KMS-11 (cell line): ENCODE data around the gene ABCA6.

Experiments used
- H2AFZ ChIP-seq: fragments of 200-600 bp; sonication (generic); 2 replicates; pipeline ENCODE4 v1.6.1; 2016; ENCODE audit warnings: antibody characterized with exemption, mixed run types, low read depth
- H3K27ac ChIP-seq: fragments of 200-600 bp; sonication (generic); 2 replicates; pipeline ENCODE4 v1.6.1; 2016; ENCODE audit warnings: mild to moderate bottlenecking, mixed run types
- H3K27me3 ChIP-seq: fragments of 200-600 bp; sonication (generic); 2 replicates; pipeline ENCODE4 v1.6.1; 2017; ENCODE audit warnings: mild to moderate bottlenecking, low read depth, mixed run types, moderate library complexity; ENCODE audit not compliant: insufficient read depth
- H3K36me3 ChIP-seq: fragments of 200-600 bp; sonication (generic); 2 replicates; pipeline ENCODE4 v1.6.1; 2017; ENCODE audit warnings: mild to moderate bottlenecking, mixed run types; ENCODE audit not compliant: insufficient read depth
- H3K4me1 ChIP-seq: fragments of 200-600 bp; sonication (generic); 2 replicates; pipeline ENCODE4 v1.6.1; 2016; ENCODE audit warnings: mild to moderate bottlenecking, low read depth, mixed run types; ENCODE audit not compliant: poor library complexity, severe bottlenecking
- H3K4me2 ChIP-seq: fragments of 200-600 bp; sonication (generic); 2 replicates; pipeline ENCODE4 v1.7.0; 2016; ENCODE audit warnings: mild to moderate bottlenecking, mixed run types
- H3K4me3 ChIP-seq: fragments of 200-600 bp; sonication (generic); IDR thresholded peaks from 2 replicates; pipeline ENCODE4 v1.6.1; 2017; ENCODE audit warnings: low read depth, low read length, mixed read lengths; ENCODE audit not compliant: insufficient read depth
- H3K79me2 ChIP-seq: fragments of 200-600 bp; sonication (generic); 2 replicates; pipeline ENCODE4 v1.6.1; 2016; ENCODE audit warnings: low read depth, mixed run types; ENCODE audit not compliant: insufficient read depth
- H3K9ac ChIP-seq: fragments of 200-600 bp; sonication (generic); 2 replicates; pipeline ENCODE4 v1.6.1; 2016; ENCODE audit warnings: mild to moderate bottlenecking, mixed run types
- H4K20me1 ChIP-seq: fragments of 200-600 bp; sonication (generic); 2 replicates; pipeline ENCODE4 v1.6.1; 2016; ENCODE audit warnings: mild to moderate bottlenecking, mixed run types; ENCODE audit not compliant: insufficient read depth
- TF ChIP-seq, protein P1 (sequence below): fragments of 200-600 bp; sonication (generic); conservative IDR thresholded peaks from 2 replicates; pipeline ENCODE4 v1.6.1; 2017; ENCODE audit warnings: low read depth, mild to moderate bottlenecking, antibody characterized with exemption, low read length, moderate library complexity, mixed read lengths

Gene ABCA6

DNA sequence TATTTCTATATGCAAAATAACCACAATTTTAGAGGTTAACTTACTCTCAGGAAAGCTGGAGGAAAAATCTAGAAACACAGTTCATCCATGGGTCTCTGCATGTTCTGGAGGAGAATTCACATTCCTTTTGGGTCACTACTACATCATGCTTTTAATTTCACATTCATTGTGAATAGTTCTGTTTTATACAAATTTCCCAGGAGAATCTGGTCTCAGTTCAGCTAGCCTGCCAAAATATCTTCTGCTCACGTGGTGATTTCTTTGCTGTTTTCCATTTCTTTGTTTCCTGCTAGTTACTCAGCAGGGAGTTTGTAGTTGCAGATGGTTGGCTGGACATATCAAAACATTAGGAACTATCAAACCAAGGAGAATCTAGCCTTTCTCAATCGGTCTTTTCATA lies 80.9 kb downstream of the ABCA6 start, which contains the start of gene ABCA9:
TSS of gene ABCA9 (minus strand) at position 106 of the 400 bp plus-strand sequence. CDS start 9,801 bp downstream, outside the sequence.
- Histone ChIP-seq H3K4me2 (no peak within 1 kb of the TSS), H3K27ac (no peak within 1 kb of the TSS), H3K36me3 (no peaks in the 10 kb centered on the region), H3K4me1 (peaks cover 14% of the 10 kb centered on the region), H2AFZ (no peak within 1 kb of the TSS), H4K20me1 (no peaks in the 10 kb centered on the region), H3K27me3 (no peaks in the 10 kb centered on the region), H3K79me2 (no peaks in the 10 kb centered on the region), H3K4me3 (no peak within 1 kb of the TSS), H3K9ac (no peak within 1 kb of the TSS)
- TF ChIP-seq, protein P1, sequence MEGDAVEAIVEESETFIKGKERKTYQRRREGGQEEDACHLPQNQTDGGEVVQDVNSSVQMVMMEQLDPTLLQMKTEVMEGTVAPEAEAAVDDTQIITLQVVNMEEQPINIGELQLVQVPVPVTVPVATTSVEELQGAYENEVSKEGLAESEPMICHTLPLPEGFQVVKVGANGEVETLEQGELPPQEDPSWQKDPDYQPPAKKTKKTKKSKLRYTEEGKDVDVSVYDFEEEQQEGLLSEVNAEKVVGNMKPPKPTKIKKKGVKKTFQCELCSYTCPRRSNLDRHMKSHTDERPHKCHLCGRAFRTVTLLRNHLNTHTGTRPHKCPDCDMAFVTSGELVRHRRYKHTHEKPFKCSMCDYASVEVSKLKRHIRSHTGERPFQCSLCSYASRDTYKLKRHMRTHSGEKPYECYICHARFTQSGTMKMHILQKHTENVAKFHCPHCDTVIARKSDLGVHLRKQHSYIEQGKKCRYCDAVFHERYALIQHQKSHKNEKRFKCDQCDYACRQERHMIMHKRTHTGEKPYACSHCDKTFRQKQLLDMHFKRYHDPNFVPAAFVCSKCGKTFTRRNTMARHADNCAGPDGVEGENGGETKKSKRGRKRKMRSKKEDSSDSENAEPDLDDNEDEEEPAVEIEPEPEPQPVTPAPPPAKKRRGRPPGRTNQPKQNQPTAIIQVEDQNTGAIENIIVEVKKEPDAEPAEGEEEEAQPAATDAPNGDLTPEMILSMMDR: no peak

- peaks cover 5% of the 10 kb centered on the region for H3K4me1 ChIP-seq
- no peak overlapping the region for H3K27ac ChIP-seq
- no peaks in the 10 kb centered on the region for H3K36me3 ChIP-seq
- no peak overlapping the region for H3K4me3 ChIP-seq
- TF ChIP-seq, protein P1: no peak
- H3K79me2 ChIP-seq: no peaks in the 10 kb centered on the region
- no peaks in the 10 kb centered on the region for H3K27me3 ChIP-seq
- H3K9ac ChIP-seq: no peak overlapping the region
- H4K20me1 ChIP-seq: no peaks in the 10 kb centered on the region
- no peak overlapping the region for H2AFZ ChIP-seq
- no peak overlapping the region for H3K4me2 ChIP-seq
Measured at GRCh38 chr17:69059458-69060175, 82.1 kb downstream of the ABCA6 start.

GRCh38 chr17:69058165-69058564 lies 83.5 kb downstream of the ABCA6 start:
- Histone ChIP-seq H4K20me1 (no peaks in the 10 kb centered on the region), H3K27ac (no peak overlapping the region), H3K4me3 (no peak overlapping the region), H3K4me2 (no peak overlapping the region), H3K36me3 (no peaks in the 10 kb centered on the region), H3K27me3 (no peaks in the 10 kb centered on the region), H3K79me2 (no peaks in the 10 kb centered on the region), H2AFZ (no peak overlapping the region), H3K4me1 (no peaks in the 10 kb centered on the region), H3K9ac (no peak overlapping the region)
- TF ChIP-seq, protein P1: no peak

- Histone ChIP-seq H3K4me2 (no peak overlapping the region), H3K4me1 (no peaks in the 10 kb centered on the region), H3K27ac (no peak overlapping the region), H2AFZ (no peak overlapping the region), H3K36me3 (no peaks in the 10 kb centered on the region), H3K9ac (no peak overlapping the region), H3K79me2 (no peaks in the 10 kb centered on the region), H4K20me1 (no peaks in the 10 kb centered on the region), H3K27me3 (no peaks in the 10 kb centered on the region), H3K4me3 (no peak overlapping the region)
- TF ChIP-seq, protein P1: no peak
Measured at GRCh38 chr17:69057280-69057679, 84.4 kb downstream of the ABCA6 start.
